A673 (cell line): ENCODE measurements around the gene WDR59. TPM values are rescaled to one million over a fixed set of nuclear protein-coding genes. Genes with fewer than 3 reads are reported as not detected.

Source experiments
- BruUV-seq: library from RNA; stranded (reverse); fragments of 400-500 nt; replicated peaks from 2 replicates; lab custom pipeline; 2021; lab: Mats Ljungman, UMichigan
- CTCF ChIA-PET: fragments of 300-600 bp; sonication (Branson Sonifier 250); formaldehyde crosslinking; loops from one replicate; lab custom pipeline; 2022; ENCODE audit warnings: antibody characterized with exemption; lab: Charles Lee
- POLR2A ChIA-PET: fragments of 300-600 bp; sonication (Branson Sonifier 250); formaldehyde crosslinking; loops from one replicate; lab custom pipeline; 2022; ENCODE audit warnings: antibody characterized with exemption; ENCODE audit not compliant: low non-redundant PET; lab: Charles Lee
- DNase-seq: peaks from one replicate; pipeline ENCODE4 v3.0.0-alpha.2; 2015; ENCODE audit warnings: low spot score
- H3K27ac ChIP-seq: fragments of 200-600 bp; sonication (generic); 2 replicates; pipeline ENCODE4 v1.5.1; 2016; ENCODE audit warnings: mixed run types, low read depth, mild to moderate bottlenecking, mixed read lengths, antibody characterized with exemption, low read length; ENCODE audit not compliant: poor library complexity, severe bottlenecking
- H3K27me3 ChIP-seq: fragments of 200-600 bp; sonication (generic); replicated peaks from 2 replicates; pipeline ENCODE4 v1.6.1; 2017; ENCODE audit warnings: mixed run types, low read depth, mild to moderate bottlenecking, mixed read lengths, antibody characterized with exemption, low read length; ENCODE audit not compliant: insufficient read depth, poor library complexity
- H3K36me3 ChIP-seq: fragments of 200-600 bp; sonication (generic); 2 replicates; pipeline ENCODE4 v1.6.1; 2016; ENCODE audit warnings: mixed run types, mild to moderate bottlenecking, mixed read lengths, antibody characterized with exemption, low read length; ENCODE audit not compliant: insufficient read depth, poor library complexity, severe bottlenecking
- H3K4me1 ChIP-seq: fragments of 200-600 bp; sonication (generic); 2 replicates; pipeline ENCODE4 v1.6.1; 2017; ENCODE audit warnings: mixed run types, mild to moderate bottlenecking, mixed read lengths, antibody characterized with exemption, low read length; ENCODE audit not compliant: insufficient read depth, poor library complexity, severe bottlenecking
- H3K4me3 ChIP-seq: fragments of 200-600 bp; sonication (generic); 2 replicates; pipeline ENCODE4 v1.5.1; 2016; ENCODE audit warnings: low read depth, mixed run types, mild to moderate bottlenecking, mixed read lengths, low read length; ENCODE audit not compliant: poor library complexity, severe bottlenecking
- H3K9me3 ChIP-seq: fragments of 200-600 bp; sonication (generic); 2 replicates; pipeline ENCODE4 v1.6.1; 2016; ENCODE audit warnings: mixed run types, low read depth, mild to moderate bottlenecking, mixed read lengths, antibody characterized with exemption, low read length; ENCODE audit not compliant: poor library complexity, severe bottlenecking
- CTCF ChIP-seq: fragments of 300-800, 200-600 bp; sonication (generic); conservative IDR thresholded peaks from 2 replicates; pipeline ENCODE4 v1.5.1; 2017; ENCODE audit warnings: low read depth, mild to moderate bottlenecking, antibody characterized with exemption, low read length, moderate library complexity, mixed read lengths
- EZH2 ChIP-seq: fragments of 200-600 bp; sonication (generic); IDR thresholded peaks from 2 replicates; pipeline ENCODE4 v1.6.1; 2017; ENCODE audit warnings: borderline replicate concordance, low read depth, mild to moderate bottlenecking, mixed read lengths, antibody characterized with exemption, low read length; ENCODE audit not compliant: poor library complexity, severe bottlenecking
- intact Hi-C: fragments of 100-400 bp; cut with micrococcal nuclease; formaldehyde crosslinking; loops from one replicate; pipeline ENCODE4 v1.10.0; 2022; ENCODE audit not compliant: unreplicated experiment
- total RNA-seq: library from RNA; stranded (reverse); gene quantifications from 2 replicates; pipeline ENCODE4 v1.2.3, GENCODE V29; 2021

Gene WDR59
- total RNA-seq, 1 experiment from 2014 or later, result 51.4 TPM

DNA sequence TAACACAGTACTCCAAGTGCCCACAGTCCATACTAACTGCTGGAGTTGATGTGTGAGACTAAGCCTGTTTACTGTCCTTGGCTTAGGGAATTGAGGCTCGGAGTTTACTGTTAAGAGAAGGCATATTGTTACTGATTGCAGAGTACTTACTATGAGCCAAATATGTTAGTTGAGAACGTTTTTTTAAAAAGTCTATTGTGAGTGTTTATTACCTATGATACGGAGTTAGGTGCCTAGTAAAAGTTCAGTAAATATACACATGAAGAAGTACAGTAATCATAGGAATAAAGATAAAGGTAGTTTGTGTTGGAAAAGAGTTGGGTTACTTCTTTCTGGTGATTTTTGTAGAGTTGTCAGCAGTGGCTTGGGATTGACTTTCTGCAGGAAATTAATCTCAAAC lies 39.3 kb upstream of the WDR59 start:
- BruUV-seq, result no TSS peak
- Histone ChIP-seq H3K4me3 (no peak overlapping the region), H3K27me3 (no peaks in the 10 kb centered on the region), H3K9me3 (peaks cover 15% of the 10 kb centered on the region), H3K4me1 (peaks cover 21% of the 10 kb centered on the region), H3K27ac (peak overlapping the region; percentile 54), H3K36me3 (peaks cover 9% of the 10 kb centered on the region)
- ChIA-PET POLR2A (no interaction called here), CTCF (no interaction called here)
- TF ChIP-seq CTCF (no peak), EZH2 (no peak)
- intact Hi-C loops, result no loop called here
- no peak for DNase-seq

DNA sequence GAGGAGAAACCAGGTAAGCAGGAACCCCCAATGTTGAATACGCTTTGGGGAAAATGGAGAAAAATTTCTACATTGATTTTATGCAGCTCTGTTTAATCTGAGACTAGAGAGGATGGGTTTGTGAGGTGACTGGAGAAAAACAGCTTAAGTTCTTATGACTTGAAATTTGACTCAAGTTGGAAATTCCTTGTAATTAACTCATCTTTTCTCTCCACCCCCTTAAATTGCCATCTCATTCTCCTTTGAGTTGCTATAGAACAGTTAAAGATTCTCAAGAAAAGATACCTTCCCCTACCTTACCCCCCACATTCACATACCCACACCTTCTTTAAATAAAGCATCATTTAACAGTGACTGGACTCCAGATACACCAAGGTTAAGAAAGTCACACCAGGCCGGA lies 38.1 kb upstream of the WDR59 start:
- H3K27me3 ChIP-seq, result no peaks in the 10 kb centered on the region
- intact Hi-C loops, result no loop called here
- peaks cover 9% of the 10 kb centered on the region for H3K36me3 ChIP-seq
- POLR2A ChIA-PET, result no interaction called here
- H3K9me3 ChIP-seq, result peaks cover 15% of the 10 kb centered on the region
- no TSS peak for BruUV-seq
- DNase-seq, result no peak
- peaks cover 27% of the 10 kb centered on the region for H3K4me1 ChIP-seq
- CTCF ChIA-PET, result no interaction called here
- no peak overlapping the region for H3K4me3 ChIP-seq
- H3K27ac ChIP-seq, result peak overlapping the region; percentile 1
- no peak for TF ChIP-seq CTCF
- no peak for TF ChIP-seq EZH2

GRCh38 chr16:75022567-75022966 lies 37.6 kb upstream of the WDR59 start:
- no peak overlapping the region for H3K4me3 ChIP-seq
- DNase-seq, result no peak
- intact Hi-C loops, result no loop called here
- POLR2A ChIA-PET, result no interaction called here
- H3K9me3 ChIP-seq, result peaks cover 15% of the 10 kb centered on the region
- TF ChIP-seq EZH2 (no peak), CTCF (no peak)
- H3K27ac ChIP-seq, result peak overlapping the region; percentile 1
- CTCF ChIA-PET, result no interaction called here
- no peaks in the 10 kb centered on the region for H3K27me3 ChIP-seq
- H3K36me3 ChIP-seq, result peaks cover 9% of the 10 kb centered on the region
- BruUV-seq, result no TSS peak
- H3K4me1 ChIP-seq, result peaks cover 27% of the 10 kb centered on the region
